ENCODE measurements around the gene CSF2RB.

CSF2RB gene

DNA sequence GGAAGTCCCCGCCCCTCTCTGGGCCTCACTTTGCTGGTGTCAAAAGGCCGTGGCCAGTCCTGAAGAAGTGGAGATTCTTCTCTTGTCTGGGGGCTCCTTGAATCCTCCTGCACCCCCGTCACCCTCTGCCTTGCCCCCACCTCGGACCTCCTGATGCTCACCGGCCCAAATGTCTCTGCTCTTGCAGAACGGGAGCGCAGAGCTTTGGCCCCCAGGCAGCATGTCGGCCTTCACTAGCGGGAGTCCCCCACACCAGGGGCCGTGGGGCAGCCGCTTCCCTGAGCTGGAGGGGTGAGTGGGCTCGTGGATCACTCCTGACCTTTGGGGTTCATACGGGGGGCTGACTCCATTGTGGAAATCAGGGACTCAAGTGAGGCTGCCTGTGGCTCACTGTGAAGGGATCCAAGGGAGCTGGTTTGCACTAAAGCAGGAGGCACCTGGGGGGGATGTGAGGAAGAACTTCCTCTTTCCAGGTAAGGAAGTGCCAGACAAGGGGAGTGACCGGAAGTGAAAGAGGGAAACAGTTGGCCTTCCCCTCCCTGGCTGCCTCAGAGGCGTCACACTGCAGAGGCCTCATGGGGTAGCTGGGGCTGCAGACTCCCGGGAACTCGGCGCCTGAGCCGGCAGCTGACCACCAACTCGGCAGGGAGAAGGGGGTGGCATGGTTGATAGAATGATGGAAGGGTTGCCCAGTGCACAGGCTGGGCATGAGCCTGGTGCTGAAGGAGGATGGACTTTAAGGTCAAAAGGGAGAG, 23.1 kb downstream of the CSF2RB start:
- no peak for DNase-seq (ENCODE audit: low read depth)

GRCh38 chr22:36937319-36938027, 24.0 kb downstream of the CSF2RB start:
- DNase-seq (ENCODE audit: low read depth) = no peak

DNA sequence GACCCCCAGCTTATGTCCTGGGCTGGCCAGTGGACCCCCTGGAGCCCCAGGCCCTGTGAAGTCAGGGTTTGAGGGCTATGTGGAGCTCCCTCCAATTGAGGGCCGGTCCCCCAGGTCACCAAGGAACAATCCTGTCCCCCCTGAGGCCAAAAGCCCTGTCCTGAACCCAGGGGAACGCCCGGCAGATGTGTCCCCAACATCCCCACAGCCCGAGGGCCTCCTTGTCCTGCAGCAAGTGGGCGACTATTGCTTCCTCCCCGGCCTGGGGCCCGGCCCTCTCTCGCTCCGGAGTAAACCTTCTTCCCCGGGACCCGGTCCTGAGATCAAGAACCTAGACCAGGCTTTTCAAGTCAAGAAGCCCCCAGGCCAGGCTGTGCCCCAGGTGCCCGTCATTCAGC, 24.6 kb downstream of the CSF2RB start:
- DNase-seq (ENCODE audit: low read depth) = no peak

DNA sequence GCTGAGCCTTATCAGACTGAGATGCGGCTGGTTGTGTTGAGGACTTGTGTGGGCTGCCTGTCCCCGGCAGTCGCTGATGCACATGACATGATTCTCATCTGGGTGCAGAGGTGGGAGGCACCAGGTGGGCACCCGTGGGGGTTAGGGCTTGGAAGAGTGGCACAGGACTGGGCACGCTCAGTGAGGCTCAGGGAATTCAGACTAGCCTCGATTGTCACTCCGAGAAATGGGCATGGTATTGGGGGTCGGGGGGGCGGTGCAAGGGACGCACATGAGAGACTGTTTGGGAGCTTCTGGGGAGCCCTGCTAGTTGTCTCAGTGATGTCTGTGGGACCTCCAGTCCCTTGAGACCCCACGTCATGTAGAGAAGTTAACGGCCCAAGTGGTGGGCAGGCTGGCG, 25.5 kb downstream of the CSF2RB start:
- no peak for DNase-seq (ENCODE audit: low read depth)

GRCh38 chr22:36940676-36941075, 27.2 kb downstream of the CSF2RB start:
- no peak for DNase-seq (ENCODE audit: low read depth)

GRCh38 chr22:36942556-36942955, 29.1 kb downstream of the CSF2RB start:
- no peak for DNase-seq (ENCODE audit: low read depth)

- no peak for DNase-seq (ENCODE audit: low read depth)
Observed at GRCh38 chr22:36946421-36947158, 33.2 kb downstream of the CSF2RB start.

GRCh38 chr22:36948273-36949225, 35.1 kb downstream of the CSF2RB start:
- DNase-seq (ENCODE audit: low read depth) = no peak

DNA sequence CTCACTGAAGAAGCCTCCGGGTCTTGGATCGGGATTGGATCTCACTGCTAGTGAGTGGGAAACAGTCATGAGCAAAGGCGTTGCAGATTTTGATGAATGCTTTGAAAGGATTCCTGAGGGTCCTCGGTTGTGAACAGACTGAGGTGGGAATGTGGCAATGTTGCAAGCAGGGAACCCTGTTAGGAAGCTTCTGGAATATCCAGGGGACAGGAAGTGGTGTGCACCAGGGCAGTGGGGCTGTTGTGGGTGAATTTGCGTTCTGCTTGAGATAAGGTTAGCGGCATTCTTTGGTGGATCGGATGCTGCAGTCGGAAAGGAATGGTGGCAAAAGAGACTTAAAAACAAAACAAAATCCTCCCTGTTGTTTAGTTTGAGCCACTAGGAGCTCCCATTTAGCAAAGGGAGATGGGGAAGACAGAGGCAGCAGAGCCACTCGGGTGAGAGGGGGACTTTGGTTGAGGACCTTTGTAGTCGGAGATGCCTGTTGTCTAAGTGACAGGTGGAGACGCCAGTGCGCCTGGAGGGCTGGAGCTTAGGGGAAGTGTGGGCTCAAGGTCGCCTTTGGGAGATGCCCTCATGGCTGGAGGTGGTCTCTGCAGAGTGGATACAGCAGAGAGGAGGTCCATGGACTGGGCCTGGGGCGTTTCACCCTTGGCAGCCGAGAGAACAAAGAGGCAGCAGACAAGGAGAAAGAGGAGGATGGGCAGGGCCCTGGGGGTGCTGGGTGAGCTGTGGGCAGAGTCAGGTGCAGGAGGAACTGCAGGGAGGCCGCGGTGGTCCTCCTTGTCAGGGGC, 37.6 kb downstream of the CSF2RB start:
- no peak for DNase-seq (ENCODE audit: low read depth)

DNA sequence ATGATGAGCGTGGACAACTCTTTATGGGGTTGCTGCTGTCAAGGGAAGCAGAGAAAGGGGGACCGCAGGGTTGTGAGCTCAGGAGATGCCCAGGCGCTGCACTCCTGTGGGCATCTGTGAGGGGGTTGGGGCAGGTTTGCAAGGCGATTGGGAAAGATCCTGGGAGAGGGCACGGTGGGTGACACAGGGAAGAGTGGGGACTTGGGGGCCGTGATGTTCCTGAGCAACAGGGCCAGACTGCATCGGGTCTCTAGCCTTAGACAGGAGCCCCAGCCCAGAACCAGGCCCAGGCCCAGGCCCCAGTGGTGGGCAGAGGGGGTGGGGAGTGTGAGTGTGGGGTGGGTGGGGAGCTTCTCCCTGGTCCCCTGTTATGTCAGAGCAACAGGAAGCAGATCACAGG, 38.3 kb downstream of the CSF2RB start:
- no peak for DNase-seq (ENCODE audit: low read depth)

- DNase-seq (ENCODE audit: low read depth) = no peak
Observed at GRCh38 chr22:36953239-36954080, 40.0 kb downstream of the CSF2RB start.

DNA sequence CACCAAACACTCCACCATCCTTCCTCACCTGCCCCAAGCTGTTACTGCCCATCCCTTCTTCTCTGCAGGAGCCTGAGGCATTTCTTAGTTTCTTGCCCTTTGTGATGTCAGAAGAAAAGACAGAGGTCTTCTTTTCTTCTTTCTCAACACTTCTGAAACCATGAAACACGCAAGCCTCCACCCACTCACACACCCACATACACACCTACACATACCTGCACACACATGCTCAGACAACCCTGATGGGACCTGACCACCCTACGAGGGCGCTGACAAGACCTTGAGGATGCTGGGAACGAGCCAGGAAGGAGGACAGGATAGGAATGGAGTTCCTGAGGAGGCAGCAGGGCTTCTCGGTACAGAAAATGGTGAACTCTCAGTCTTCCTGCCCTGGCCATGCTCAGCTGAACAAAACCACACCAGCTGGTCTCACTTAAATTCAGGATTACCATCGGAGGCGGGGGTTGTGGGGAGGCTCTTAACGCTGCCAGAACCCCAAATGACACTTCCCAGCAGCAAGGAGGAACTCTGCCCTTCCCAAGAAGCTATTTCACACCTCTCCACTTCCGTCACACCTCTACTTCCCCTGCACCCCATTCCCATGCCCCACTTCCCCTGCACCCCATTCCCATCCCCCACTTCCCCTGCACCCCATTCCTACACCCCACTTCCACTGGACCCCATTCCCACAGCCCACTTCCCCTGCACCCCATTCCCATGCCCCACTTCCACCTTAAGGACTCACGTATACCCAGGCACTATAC, 41.0 kb downstream of the CSF2RB start:
- DNase-seq (ENCODE audit: low read depth) = no peak

DNA sequence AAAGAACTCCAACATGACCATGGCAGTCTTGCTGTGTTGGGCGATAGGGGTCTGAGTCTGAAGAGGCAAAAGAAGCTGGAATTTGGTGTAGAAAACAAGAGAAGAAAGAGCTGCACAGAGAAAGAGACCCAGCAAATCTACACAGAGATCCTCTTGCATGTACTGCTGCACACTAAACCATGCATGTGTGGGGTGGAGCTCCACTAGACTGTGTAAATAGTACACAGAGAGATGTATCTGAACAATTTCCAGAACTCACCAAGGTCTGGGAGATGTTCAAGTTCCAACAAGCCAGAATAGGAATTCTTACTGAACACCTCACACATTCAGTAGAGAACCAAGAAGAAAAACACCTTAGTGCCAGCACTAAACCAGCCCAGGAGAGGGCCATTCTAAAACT, 42.3 kb downstream of the CSF2RB start:
- no peak for DNase-seq (ENCODE audit: low read depth)

GRCh38 chr22:36958366-36958765, 44.9 kb downstream of the CSF2RB start:
- no peak for DNase-seq (ENCODE audit: low read depth)

- DNase-seq (ENCODE audit: low read depth) = no peak
Observed at GRCh38 chr22:36961626-36962025, 48.2 kb downstream of the CSF2RB start.

GRCh38 chr22:36963302-36963701, 49.9 kb downstream of the CSF2RB start:
- no peak for DNase-seq (ENCODE audit: low read depth)

- no peak for DNase-seq (ENCODE audit: low read depth)
Observed at GRCh38 chr22:36964106-36964505, 50.7 kb downstream of the CSF2RB start.

DNA sequence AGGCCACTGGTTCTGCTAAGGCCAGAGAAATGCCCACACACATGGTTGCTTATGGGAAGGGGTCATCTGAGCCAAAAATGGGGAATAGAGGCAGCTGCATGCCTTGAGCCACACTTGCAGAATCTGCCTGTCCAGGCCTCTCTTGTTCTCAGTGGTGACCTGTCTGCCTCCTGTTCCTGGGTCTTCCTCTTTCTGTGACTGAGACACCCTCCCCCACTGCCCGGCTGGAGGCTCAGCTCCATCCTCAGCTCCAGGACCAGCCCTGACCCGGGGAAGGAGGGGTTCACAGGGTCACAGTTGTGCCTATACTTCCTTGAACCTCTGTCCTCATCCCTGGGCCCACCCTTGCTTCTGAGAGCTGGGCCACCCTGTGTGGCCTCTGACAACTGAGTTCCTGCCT, 52.3 kb downstream of the CSF2RB start:
- DNase-seq (ENCODE audit: low read depth) = no peak

DNA sequence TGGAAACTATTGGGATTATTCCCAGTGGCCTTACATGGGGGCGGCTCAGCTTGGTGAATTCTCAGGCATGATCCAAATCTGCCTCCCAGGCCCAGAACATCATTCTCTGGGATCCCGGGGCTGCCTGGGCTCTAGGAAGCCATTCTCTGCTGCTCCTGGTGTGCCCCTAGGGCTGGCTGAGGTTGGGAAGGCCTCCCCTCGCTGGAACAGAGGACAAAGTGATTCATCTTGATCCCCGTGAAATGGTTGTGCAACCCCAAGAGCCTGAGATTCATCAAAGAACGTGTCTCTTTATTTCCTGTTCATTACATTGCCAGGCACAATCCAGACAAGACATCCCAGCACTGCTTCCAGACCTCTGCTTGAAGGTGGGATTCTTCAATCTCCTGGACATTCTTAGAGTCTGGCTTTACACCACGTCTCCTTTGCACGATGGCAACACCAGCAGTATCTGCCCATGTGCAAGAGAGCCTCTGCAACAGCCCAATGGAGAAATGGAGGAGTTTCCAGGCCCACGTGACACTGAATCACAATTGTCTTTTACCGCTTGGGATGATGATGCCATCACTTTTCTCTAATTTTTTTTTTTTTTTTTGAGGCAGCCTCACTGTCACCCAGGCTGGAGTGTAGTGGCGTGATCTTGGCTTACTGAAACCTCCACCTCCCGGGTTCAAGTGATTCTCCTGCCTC, 53.6 kb downstream of the CSF2RB start:
- no peak for DNase-seq (ENCODE audit: low read depth)
